HUES64 (cell line): ENCODE measurements around the gene L1TD1.
"Not testable (repeated sequence)": the region's sequence is repeated elsewhere in the genome, so short reads cannot be mapped to it uniquely, and the experiment has no call there.

ENCODE experiments used
- H3K27ac ChIP-seq: 2 replicates; pipeline ENCODE4 v1.7.0; 2013; ENCODE audit warnings: low read depth, low read length, inconsistent platforms
- H3K27me3 ChIP-seq: 2 replicates; pipeline ENCODE4 v1.6.1; 2013; ENCODE audit warnings: mild to moderate bottlenecking, low read length; ENCODE audit not compliant: insufficient read depth
- H3K36me3 ChIP-seq: 2 replicates; pipeline ENCODE4 v1.6.1; 2013; ENCODE audit warnings: mild to moderate bottlenecking, low read length; ENCODE audit not compliant: insufficient read depth
- H3K4me1 ChIP-seq: 2 replicates; pipeline ENCODE4 v1.6.1; 2013; ENCODE audit warnings: mild to moderate bottlenecking, low read length, moderate library complexity; ENCODE audit not compliant: insufficient read depth
- H3K4me3 ChIP-seq: 2 replicates; pipeline ENCODE4 v1.5.1; 2013; ENCODE audit warnings: mild to moderate bottlenecking, low read length, moderate library complexity
- H3K9ac ChIP-seq: 2 replicates; pipeline ENCODE4 v1.6.1; 2013; ENCODE audit warnings: mild to moderate bottlenecking, low read depth, low read length
- H3K9me3 ChIP-seq: 2 replicates; pipeline ENCODE4 v1.6.1; 2013; ENCODE audit warnings: low read depth, low read length; ENCODE audit not compliant: insufficient read depth
- WGBS: fragments of 150-250, 120-280 bp; methylation state at CpG from one replicate; pipeline ENCODE4 v1.1.7; 2013; ENCODE audit warnings: missing lambda C conversion rate; 5-methylcytosine and 5-hydroxymethylcytosine counted together

The L1TD1 gene

GRCh38 chr1:62208087-62208486 lies 13.4 kb downstream of the L1TD1 start:
- peaks cover 8% of the 10 kb centered on the region; the same call in 1 of the 2 replicates for H3K4me1 ChIP-seq
- peaks cover 83% of the 10 kb centered on the region for H3K36me3 ChIP-seq
- no peak overlapping the region for H3K4me3 ChIP-seq
- H3K9me3 ChIP-seq, result peaks cover 25% of the 10 kb centered on the region
- H3K9ac ChIP-seq, result no peak overlapping the region
- WGBS, result 93% methylated on average over 5 of the region's 5 CpGs
- H3K27me3 ChIP-seq, result no peaks in the 10 kb centered on the region
- no peak overlapping the region for H3K27ac ChIP-seq

DNA sequence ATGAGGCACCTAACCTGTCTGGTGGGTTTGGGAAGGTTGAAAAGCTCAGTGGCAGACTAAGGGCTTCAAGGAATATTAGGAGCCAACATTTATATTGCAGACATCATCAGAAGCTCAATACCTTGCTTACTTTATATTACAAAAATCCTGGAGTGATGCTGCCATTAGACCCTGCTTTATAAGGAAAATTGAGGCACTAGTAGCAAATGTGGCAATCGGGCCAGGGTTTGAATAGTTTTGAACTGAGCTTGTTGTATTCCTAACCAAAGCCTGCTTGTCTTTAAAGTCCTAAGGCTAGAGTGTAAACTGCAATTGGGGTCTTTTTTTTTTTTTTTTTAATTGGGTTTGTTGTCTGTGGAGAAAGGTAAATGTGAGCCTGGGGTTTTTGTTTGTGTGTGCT lies 14.3 kb downstream of the L1TD1 start:
- H3K27me3 ChIP-seq, result no peaks in the 10 kb centered on the region
- WGBS, result 44% methylated on average over 1 of the region's 1 CpG
- H3K4me1 ChIP-seq, result peaks cover 6% of the 10 kb centered on the region; the same call in 1 of the 2 replicates
- H3K9ac ChIP-seq, result no peak overlapping the region
- peaks cover 77% of the 10 kb centered on the region for H3K36me3 ChIP-seq
- H3K9me3 ChIP-seq, result peaks cover 25% of the 10 kb centered on the region
- H3K27ac ChIP-seq, result no peak overlapping the region
- no peak overlapping the region for H3K4me3 ChIP-seq

DNA sequence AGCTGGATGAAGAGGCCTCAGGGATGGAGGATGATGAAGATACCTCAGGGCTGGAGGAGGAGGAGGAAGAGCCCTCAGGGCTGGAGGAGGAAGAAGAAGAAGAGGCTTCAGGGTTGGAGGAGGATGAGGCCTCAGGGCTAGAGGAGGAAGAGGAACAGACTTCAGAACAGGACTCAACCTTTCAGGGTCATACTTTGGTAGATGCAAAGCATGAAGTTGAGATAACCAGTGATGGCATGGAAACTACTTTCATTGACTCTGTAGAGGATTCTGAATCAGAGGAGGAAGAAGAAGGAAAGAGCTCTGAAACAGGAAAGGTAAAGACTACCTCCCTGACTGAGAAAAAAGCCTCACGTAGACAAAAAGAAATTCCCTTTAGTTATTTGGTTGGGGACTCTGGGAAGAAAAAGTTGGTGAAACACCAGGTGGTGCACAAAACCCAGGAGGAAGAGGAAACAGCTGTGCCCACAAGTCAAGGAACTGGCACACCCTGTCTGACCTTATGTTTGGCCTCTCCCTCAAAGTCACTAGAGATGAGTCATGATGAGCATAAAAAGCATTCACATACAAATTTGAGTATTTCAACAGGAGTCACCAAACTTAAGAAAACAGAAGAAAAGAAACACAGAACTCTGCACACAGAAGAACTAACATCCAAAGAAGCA lies 15.4 kb downstream of the L1TD1 start:
- Histone ChIP-seq H3K9me3 (peaks cover 25% of the 10 kb centered on the region), H3K4me3 (no peak overlapping the region), H3K9ac (no peak overlapping the region), H3K36me3 (peaks cover 66% of the 10 kb centered on the region), H3K27me3 (no peaks in the 10 kb centered on the region), H3K4me1 (peaks cover 5% of the 10 kb centered on the region; the same call in 1 of the 2 replicates), H3K27ac (no peak overlapping the region)
- WGBS, result 100% methylated on average over 1 of the region's 1 CpG

DNA sequence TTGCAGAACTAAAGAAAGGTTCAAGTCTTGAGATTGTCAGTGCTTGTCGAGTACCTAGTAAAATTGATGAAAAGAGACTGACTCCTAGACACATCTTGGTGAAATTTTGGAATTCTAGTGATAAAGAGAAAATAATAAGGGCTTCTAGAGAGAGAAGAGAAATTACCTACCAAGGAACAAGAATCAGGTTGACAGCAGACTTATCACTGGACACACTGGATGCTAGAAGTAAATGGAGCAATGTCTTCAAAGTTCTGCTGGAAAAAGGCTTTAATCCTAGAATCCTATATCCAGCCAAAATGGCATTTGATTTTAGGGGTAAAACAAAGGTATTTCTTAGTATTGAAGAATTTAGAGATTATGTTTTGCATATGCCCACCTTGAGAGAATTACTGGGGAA lies 16.3 kb downstream of the L1TD1 start:
- no peaks in the 10 kb centered on the region for H3K27me3 ChIP-seq
- no peak overlapping the region for H3K9ac ChIP-seq
- peaks cover 58% of the 10 kb centered on the region for H3K36me3 ChIP-seq
- H3K27ac ChIP-seq, result no peak overlapping the region
- peaks cover 5% of the 10 kb centered on the region; the same call in 1 of the 2 replicates for H3K4me1 ChIP-seq
- H3K4me3 ChIP-seq, result no peak overlapping the region
- H3K9me3 ChIP-seq, result peaks cover 25% of the 10 kb centered on the region
- 100% methylated on average over 1 of the region's 1 CpG for WGBS

- no peak overlapping the region for H3K4me3 ChIP-seq
- no peaks in the 10 kb centered on the region for H3K27me3 ChIP-seq
- H3K36me3 ChIP-seq, result peaks cover 46% of the 10 kb centered on the region
- WGBS, result 86% methylated on average over 6 of the region's 6 CpGs
- H3K4me1 ChIP-seq, result no peaks in the 10 kb centered on the region
- H3K27ac ChIP-seq, result no peak overlapping the region
- peaks cover 22% of the 10 kb centered on the region for H3K9me3 ChIP-seq
- no peak overlapping the region for H3K9ac ChIP-seq
These were observed 17.8 kb downstream of the L1TD1 start for GRCh38 chr1:62212411-62212810.

GRCh38 chr1:62213075-62213914 lies 18.6 kb downstream of the L1TD1 start:
- H3K4me3 ChIP-seq, result no peak overlapping the region
- peaks cover 43% of the 10 kb centered on the region for H3K36me3 ChIP-seq
- peaks cover 22% of the 10 kb centered on the region for H3K9me3 ChIP-seq
- 76% methylated on average over 6 of the region's 6 CpGs for WGBS
- no peak overlapping the region; the same call in 1 of the 2 replicates for H3K27ac ChIP-seq
- no peaks in the 10 kb centered on the region for H3K27me3 ChIP-seq
- no peaks in the 10 kb centered on the region for H3K4me1 ChIP-seq
- no peak overlapping the region for H3K9ac ChIP-seq

GRCh38 chr1:62218604-62219003 lies 24.0 kb downstream of the L1TD1 start:
- no peaks in the 10 kb centered on the region for H3K27me3 ChIP-seq
- H3K4me3 ChIP-seq, result no peak overlapping the region
- H3K27ac ChIP-seq, result no peak overlapping the region
- H3K9me3 ChIP-seq, result no peaks in the 10 kb centered on the region
- WGBS, result 88% methylated on average over 2 of the region's 2 CpGs
- H3K4me1 ChIP-seq, result no peaks in the 10 kb centered on the region
- H3K36me3 ChIP-seq, result peaks cover 17% of the 10 kb centered on the region
- no peak overlapping the region for H3K9ac ChIP-seq

- peaks cover 28% of the 10 kb centered on the region for H3K36me3 ChIP-seq
- 85% methylated on average over 9 of the region's 9 CpGs for WGBS
These were observed 25.8 kb downstream of the L1TD1 start for GRCh38 chr1:62220456-62220855.

DNA sequence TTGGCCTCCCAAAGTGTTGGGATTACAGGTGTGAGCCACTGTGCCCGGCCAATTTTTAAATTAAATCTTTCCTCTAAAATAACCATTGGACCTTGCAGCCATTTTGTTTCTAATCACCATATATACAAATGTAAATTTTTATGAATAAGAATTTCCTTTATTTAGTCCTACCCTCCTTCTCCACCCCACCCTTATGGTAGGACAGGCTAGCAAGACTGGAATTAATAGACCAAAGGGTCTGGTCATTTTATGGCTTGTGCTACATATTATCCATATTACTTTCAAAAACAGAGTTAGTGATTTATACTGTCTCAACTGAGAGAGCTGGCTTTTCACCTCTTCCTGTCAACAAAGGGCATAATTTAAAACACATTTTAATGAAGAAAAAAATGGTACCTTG lies 26.5 kb downstream of the L1TD1 start:
- WGBS, result 100% methylated on average over 1 of the region's 1 CpG
- Histone ChIP-seq H3K27me3 (no peaks in the 10 kb centered on the region), H3K9me3 (no peaks in the 10 kb centered on the region), H3K4me1 (no peaks in the 10 kb centered on the region), H3K36me3 (peaks cover 29% of the 10 kb centered on the region), H3K9ac (no peak overlapping the region), H3K27ac (no peak overlapping the region), H3K4me3 (no peak overlapping the region)

More at GRCh38 chr1:62220456-62220855, 25.8 kb downstream of the L1TD1 start:
- H3K9me3 ChIP-seq, H3K9ac ChIP-seq, H3K4me3 ChIP-seq, H3K27ac ChIP-seq, H3K4me1 ChIP-seq, H3K27me3 ChIP-seq: not testable (repeated sequence)

DNA sequence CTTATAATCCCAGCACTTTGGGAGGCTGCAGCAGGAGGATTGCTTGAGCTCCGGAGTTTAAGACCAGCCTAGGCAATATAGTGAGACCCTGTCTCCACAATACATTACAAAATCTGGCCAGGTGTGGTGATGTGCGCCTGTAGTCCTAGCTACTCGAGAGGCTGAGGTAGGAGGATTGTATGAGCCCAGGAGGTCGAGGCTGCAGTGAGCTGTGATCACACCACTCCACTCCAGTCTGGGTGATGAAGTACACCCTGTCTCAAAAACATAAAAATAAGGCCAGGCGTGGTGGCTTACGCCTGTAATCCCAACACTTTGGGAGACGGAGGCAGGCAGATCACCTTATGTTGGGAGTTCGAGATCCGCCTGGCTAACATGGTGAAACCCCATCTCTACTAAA lies 27.7 kb downstream of the L1TD1 start:
- H3K9me3 ChIP-seq, result no peaks in the 10 kb centered on the region
- no peak overlapping the region for H3K27ac ChIP-seq
- H3K4me1 ChIP-seq, result no peaks in the 10 kb centered on the region
- H3K9ac ChIP-seq, result no peak overlapping the region
- WGBS, result 94% methylated on average over 9 of the region's 9 CpGs
- peaks cover 35% of the 10 kb centered on the region for H3K36me3 ChIP-seq
- H3K4me3 ChIP-seq, result no peak overlapping the region
- no peaks in the 10 kb centered on the region for H3K27me3 ChIP-seq

DNA sequence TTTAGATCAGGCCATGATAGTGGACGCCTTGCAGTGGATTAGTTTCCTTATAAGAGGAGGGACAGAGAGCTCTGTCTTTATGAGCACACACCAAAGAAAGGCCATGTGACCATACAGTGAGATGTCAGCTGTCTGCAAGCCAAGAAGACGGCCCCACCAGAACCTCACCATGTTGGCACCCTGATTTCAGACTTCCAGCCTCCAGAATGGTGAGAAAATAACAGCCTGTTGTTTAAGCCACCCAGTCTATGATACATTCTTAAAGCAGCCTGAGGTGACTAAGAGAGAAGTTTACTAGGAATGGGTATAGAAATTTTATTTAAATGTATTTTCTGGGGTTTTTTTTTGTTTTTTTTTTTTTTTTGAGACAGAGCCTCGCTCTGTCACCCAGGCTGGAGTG lies 29.5 kb downstream of the L1TD1 start:
- H3K27ac ChIP-seq, result no peak overlapping the region
- H3K4me1 ChIP-seq, result peaks cover 9% of the 10 kb centered on the region; the same call in 1 of the 2 replicates
- no peaks in the 10 kb centered on the region for H3K27me3 ChIP-seq
- 50% methylated on average over 2 of the region's 3 CpGs for WGBS
- no peaks in the 10 kb centered on the region for H3K9me3 ChIP-seq
- no peak overlapping the region for H3K4me3 ChIP-seq
- H3K36me3 ChIP-seq, result peaks cover 45% of the 10 kb centered on the region
- no peak overlapping the region for H3K9ac ChIP-seq
